Spleen (tissue), 11 donors: ENCODE results near the gene PSMB2. TPM values are rescaled to one million over a fixed set of nuclear protein-coding genes. Genes with fewer than 3 reads are reported as not detected.

ENCODE experiments used
- DNase-seq: peaks from one replicate; pipeline ENCODE4 v3.0.0-alpha.2; 2020
- H3K27ac ChIP-seq, 8 donors: fragments of 200-600 bp; sonication (generic) in 7 of 8; 1 replicate in 4 of 8; 2 replicates in 4 of 8; pipeline versions ENCODE4 v1.5.0 to v1.8.0; 2016 to 2021; ENCODE audit warnings: inconsistent platforms in 4 of 8, mild to moderate bottlenecking in 4 of 8, moderate library complexity in 1 of 8
- H3K27me3 ChIP-seq, 7 donors: fragments of 200-600 bp; sonication (generic) in 6 of 7; replicated peaks in 1 of 7; 1 replicate in 4 of 7; 2 replicates in 3 of 7; pipeline versions ENCODE4 v1.5.0 to v1.8.0; 2016 to 2021; ENCODE audit warnings: inconsistent platforms in 3 of 7, mild to moderate bottlenecking in 1 of 7
- H3K36me3 ChIP-seq, 6 donors: fragments of 200-600 bp; sonication (generic) in 5 of 6; 1 replicate in 4 of 6; 2 replicates in 2 of 6; pipeline versions ENCODE4 v1.5.0 to v1.8.0; 2016 to 2021; ENCODE audit warnings: inconsistent platforms in 2 of 6
- H3K4me1 ChIP-seq, 6 donors: fragments of 200-600 bp; sonication (generic) in 5 of 6; 1 replicate in 3 of 6; 2 replicates in 3 of 6; pipeline versions ENCODE4 v1.5.0 to v1.8.0; 2016 to 2021; ENCODE audit warnings: inconsistent platforms in 3 of 6
- H3K4me3 ChIP-seq, 8 donors: fragments of 200-600 bp; sonication (generic) in 7 of 8; 1 replicate in 4 of 8; 2 replicates in 4 of 8; pipeline versions ENCODE4 v1.5.0 to v1.8.0; 2016 to 2021; ENCODE audit warnings: inconsistent platforms in 4 of 8, mild to moderate bottlenecking in 4 of 8, moderate library complexity in 2 of 8
- H3K9me3 ChIP-seq, 8 donors: fragments of 200-600 bp; sonication (generic) in 7 of 8; 1 replicate in 4 of 8; 2 replicates in 4 of 8; pipeline versions ENCODE4 v1.5.0 to v1.8.0; 2016 to 2021; ENCODE audit warnings: inconsistent platforms in 4 of 8
- POLR2A ChIP-seq, 3 donors: fragments of 450-650 bp; IDR thresholded peaks; one replicate each; pipeline ENCODE4 v1.5.1; 2017; ENCODE audit warnings: antibody characterized with exemption in 3 of 3, mild to moderate bottlenecking in 1 of 3
- POLR2AphosphoS5 ChIP-seq, 3 donors: sonication (generic); formaldehyde crosslinking; IDR thresholded peaks; one replicate each; pipeline ENCODE4 v1.5.1; 2017; ENCODE audit warnings: antibody characterized with exemption in 3 of 3
- WGBS, 5 donors: extraction: QIAGEN DNeasy Blood & Tissue Kit in 3 of 5; methylation state at CpG; one replicate each; pipeline versions ENCODE4 v1.1.5 to v1.1.7; 2013 to 2018; 5-methylcytosine and 5-hydroxymethylcytosine counted together
- intact Hi-C: fragments of 100-400 bp; cut with DNase I; formaldehyde crosslinking; loops from one replicate; pipeline ENCODE4 v1.15.0; 2023; ENCODE audit warnings: low total_unique reads
- polyA plus RNA-seq, 3 donors: library from polyadenylated mRNA; stranded (reverse); fragments of 200-250 nt; gene quantifications; one replicate each; pipeline ENCODE4 v1.2.1, GENCODE V29; 2013
- total RNA-seq, 7 donors: library from RNA; depleted of rRNA in 3 of 7; stranded (reverse); fragments of >200 nt in 3 of 7; fragmentation: NEBNext Ultra II Directional in 4 of 7; extraction: Animal tissue kit (Norgen Biotek cat#: 25700) in 4 of 7; gene quantifications; one replicate each; pipeline versions ENCODE4 v1.1.0 to v1.2.1, GENCODE V29; 2016 to 2021
- TF ChIP-seq, protein P1 (sequence below), 11 experiments: fragments of 200-600 bp in 7 of 11; fragments of 450-650 bp in 4 of 11; sonication (generic) in 4 of 11; IDR thresholded peaks in 8 of 11; conservative IDR thresholded peaks in 3 of 11; 1 replicate in 7 of 11; 2 replicates in 4 of 11; pipeline versions ENCODE4 v1.4.0 to v1.8.0; 2016 to 2021; ENCODE audit warnings: antibody characterized with exemption in 11 of 11, inconsistent platforms in 4 of 11, mild to moderate bottlenecking in 1 of 11
- donor health status: healthy with polysubstance abuse.
- donor health status: DM: no; HTN: no; CAD: no; lungs with moderate emphysema.
- donor health status: DM: no; HTN: no; CAD: no.
- donor health status: Bipolar disorder and iron deficiency.
- donor health status: healthy.
- donor health status: DM: no; HTN: no; CAD: no.
- donor health status: DM: yes; HTN: yes; CAD: no.

The PSMB2 gene
- total and polyA plus RNA-seq, 10 donors: 20.7 to 49.2 (median 45.1) TPM

DNA sequence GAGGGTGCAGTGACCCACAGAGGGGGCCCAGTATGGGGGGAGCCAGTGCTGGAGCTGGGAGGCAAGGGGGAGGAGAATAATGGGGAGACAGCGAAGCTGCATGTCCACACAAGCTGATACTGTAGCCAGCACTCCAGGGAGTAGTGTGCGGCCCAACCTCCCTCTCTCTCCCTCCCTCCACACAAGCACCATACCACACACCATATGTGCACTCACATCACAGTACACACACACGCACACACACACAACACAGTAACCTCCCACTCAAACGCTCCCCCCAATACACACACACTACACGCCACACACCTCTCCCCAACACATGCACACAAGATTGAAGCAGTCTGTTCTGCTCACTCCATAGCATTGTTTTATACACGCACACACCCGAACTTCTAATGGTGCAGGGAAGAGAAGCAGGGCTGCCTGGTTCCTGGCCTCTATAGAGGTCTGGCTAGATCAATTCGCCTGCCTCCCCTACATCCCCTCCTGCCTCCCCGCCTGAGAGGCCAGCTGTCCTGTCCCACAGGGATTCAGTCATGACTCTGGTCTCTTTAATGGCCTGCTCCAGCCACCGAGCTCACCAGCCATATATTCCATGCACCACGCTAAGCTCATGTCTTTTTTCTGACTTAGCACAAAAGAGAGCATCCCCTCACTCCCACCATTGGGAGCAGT lies 79.9 kb downstream of the PSMB2 start:
- H3K9me3 ChIP-seq: no peaks in the 10 kb centered on the region
- TF ChIP-seq, protein P1, sequence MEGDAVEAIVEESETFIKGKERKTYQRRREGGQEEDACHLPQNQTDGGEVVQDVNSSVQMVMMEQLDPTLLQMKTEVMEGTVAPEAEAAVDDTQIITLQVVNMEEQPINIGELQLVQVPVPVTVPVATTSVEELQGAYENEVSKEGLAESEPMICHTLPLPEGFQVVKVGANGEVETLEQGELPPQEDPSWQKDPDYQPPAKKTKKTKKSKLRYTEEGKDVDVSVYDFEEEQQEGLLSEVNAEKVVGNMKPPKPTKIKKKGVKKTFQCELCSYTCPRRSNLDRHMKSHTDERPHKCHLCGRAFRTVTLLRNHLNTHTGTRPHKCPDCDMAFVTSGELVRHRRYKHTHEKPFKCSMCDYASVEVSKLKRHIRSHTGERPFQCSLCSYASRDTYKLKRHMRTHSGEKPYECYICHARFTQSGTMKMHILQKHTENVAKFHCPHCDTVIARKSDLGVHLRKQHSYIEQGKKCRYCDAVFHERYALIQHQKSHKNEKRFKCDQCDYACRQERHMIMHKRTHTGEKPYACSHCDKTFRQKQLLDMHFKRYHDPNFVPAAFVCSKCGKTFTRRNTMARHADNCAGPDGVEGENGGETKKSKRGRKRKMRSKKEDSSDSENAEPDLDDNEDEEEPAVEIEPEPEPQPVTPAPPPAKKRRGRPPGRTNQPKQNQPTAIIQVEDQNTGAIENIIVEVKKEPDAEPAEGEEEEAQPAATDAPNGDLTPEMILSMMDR (IDR thresholded peaks at IDR 0.05 in 8 of 11, conservative IDR thresholded peaks at IDR 0.05 in 3 of 11): no peak
- TF ChIP-seq POLR2AphosphoS5 (IDR thresholded peaks at IDR 0.05) (no peak), POLR2A (IDR thresholded peaks at IDR 0.05) (no peak)
- H3K36me3 ChIP-seq: peaks cover 0 to 59% (median 7%) of the 10 kb centered on the region in 6 donors
- H3K27me3 ChIP-seq: no peaks in the 10 kb centered on the region
- H3K4me3 ChIP-seq: no peak overlapping the region
- peak; percentile 72 for DNase-seq
- 90 to 94% (median 92%) methylated on average over 10 to 11 of the region's 11 CpGs for WGBS, 5 donors
- intact Hi-C loops: loop anchor here (5.0 kb wide), 1 partner anchor 109 kb away; no protein-coding TSS in a partner anchor
- H3K4me1 ChIP-seq: peaks cover 2 to 76% (median 27%) of the 10 kb centered on the region in 6 donors
- H3K27ac ChIP-seq: no peak overlapping the region

DNA sequence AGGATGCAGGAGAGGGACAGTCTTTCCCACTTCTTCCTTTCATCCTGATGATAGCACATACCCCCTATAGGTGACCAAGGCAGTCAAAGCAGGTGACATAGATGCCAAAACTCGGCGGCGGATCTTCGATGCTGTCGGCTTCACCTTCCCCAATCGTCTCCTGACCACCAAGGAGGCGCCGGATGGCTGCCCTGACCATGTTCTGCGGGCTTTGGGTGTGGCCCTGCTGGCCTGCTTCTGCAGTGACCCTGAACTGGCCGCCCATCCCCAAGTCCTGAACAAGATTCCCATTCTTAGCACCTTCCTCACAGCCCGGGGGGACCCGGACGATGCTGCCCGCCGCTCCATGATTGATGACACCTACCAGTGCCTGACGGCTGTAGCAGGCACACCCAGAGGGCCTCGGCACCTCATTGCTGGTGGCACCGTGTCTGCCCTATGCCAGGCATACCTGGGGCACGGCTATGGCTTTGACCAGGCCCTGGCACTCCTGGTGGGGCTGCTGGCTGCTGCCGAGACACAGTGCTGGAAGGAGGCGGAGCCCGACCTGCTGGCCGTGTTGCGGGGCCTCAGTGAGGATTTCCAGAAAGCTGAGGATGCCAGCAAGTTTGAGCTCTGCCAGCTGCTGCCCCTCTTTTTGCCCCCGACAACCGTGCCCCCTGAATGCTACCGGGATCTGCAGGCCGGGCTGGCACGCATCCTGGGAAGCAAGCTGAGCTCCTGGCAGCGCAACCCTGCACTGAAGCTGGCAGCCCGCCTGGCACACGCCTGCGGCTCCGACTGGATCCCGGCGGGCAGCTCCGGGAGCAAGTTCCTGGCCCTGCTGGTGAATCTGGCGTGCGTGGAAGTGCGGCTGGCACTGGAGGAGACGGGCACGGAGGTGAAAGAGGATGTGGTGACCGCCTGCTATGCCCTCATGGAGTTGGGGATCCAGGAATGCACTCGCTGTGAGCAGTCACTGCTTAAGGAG lies 80.8 kb downstream of the PSMB2 start:
- no peak for TF ChIP-seq POLR2AphosphoS5 (IDR thresholded peaks at IDR 0.05)
- no peak for TF ChIP-seq POLR2A (IDR thresholded peaks at IDR 0.05)
- TF ChIP-seq, protein P1 (IDR thresholded peaks at IDR 0.05 in 8 of 11, conservative IDR thresholded peaks at IDR 0.05 in 3 of 11): no peak
- Histone ChIP-seq H3K36me3 (peaks cover 0 to 50% (median 5%) of the 10 kb centered on the region in 6 donors), H3K27me3 (no peaks in the 10 kb centered on the region), H3K4me1 (peaks cover 11 to 85% (median 36%) of the 10 kb centered on the region in 6 donors), H3K4me3 (no peak overlapping the region), H3K9me3 (no peaks in the 10 kb centered on the region), H3K27ac (no peak overlapping the region)
- intact Hi-C loops: loop anchor here (5.0 kb wide), 1 partner anchor 108 kb away; no protein-coding TSS in a partner anchor
- WGBS, 5 donors: 81 to 90% (median 87%) methylated on average over 16 to 44 of the region's 44 CpGs
- DNase-seq: peak; percentile 76

DNA sequence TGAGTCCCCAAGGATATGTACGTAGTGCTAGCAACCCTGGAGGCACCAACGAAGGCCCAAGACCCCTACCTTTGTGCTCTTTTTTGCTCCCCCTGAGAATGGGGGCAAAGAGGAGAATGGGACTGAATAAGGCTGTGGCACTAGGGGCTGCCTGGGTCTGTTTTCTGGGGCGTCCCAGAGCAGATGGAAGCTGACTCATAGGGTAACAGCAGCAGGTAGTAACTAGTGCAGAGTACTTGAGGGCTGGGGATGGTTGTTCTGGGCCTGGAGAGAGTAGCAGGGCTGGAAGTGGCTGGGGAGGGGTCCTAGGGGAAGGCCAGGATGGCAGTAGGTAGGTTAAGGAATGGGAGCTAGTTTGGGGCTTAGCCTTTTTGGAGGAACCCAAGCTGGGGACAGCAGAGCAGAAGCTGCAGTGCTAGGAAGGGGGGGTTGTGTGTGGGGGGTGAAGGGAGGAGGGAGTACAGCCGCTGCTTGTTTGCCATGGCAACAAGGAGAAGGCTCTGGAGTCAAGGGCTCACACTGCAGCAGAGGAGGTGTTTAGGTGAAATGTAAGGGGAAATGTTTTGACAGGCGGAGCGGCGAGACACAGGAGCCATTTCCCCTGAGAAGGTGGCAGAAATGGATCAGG lies 81.9 kb downstream of the PSMB2 start:
- intact Hi-C loops: no loop called here
- Histone ChIP-seq H3K27ac (peak overlapping the region in 2 of 8 donors; percentile 16 to 98), H3K4me3 (no peak overlapping the region), H3K9me3 (no peaks in the 10 kb centered on the region), H3K27me3 (no peaks in the 10 kb centered on the region), H3K36me3 (peaks cover 0 to 42% (median 3%) of the 10 kb centered on the region in 6 donors), H3K4me1 (peaks cover 16 to 91% (median 47%) of the 10 kb centered on the region in 6 donors)
- DNase-seq: no peak
- TF ChIP-seq, protein P1 (IDR thresholded peaks at IDR 0.05 in 8 of 11, conservative IDR thresholded peaks at IDR 0.05 in 3 of 11): no peak
- TF ChIP-seq POLR2A (IDR thresholded peaks at IDR 0.05): no peak
- no peak for TF ChIP-seq POLR2AphosphoS5 (IDR thresholded peaks at IDR 0.05)
- 78 to 88% (median 80%) methylated on average over 7 of the region's 7 CpGs for WGBS, 5 donors
